Adipocyte (in vitro differentiated cells): ENCODE results near the gene PLAC8L1.
"Not testable (repeated sequence)": the region's sequence is repeated elsewhere in the genome, so short reads cannot be mapped to it uniquely, and the experiment has no call there.

Source experiments
- DNase-seq: peaks from one replicate; pipeline ENCODE4 v3.0.0-alpha.2; 2015; ENCODE audit warnings: low read depth
- H3K27me3 ChIP-seq: replicated peaks from 2 replicates; pipeline ENCODE4 v1.7.0; 2013; ENCODE audit warnings: mild to moderate bottlenecking, low read length, moderate library complexity; ENCODE audit not compliant: control insufficient read depth, insufficient read depth
- H3K36me3 ChIP-seq: 2 replicates; pipeline ENCODE4 v1.7.0; 2013; ENCODE audit warnings: low read length, mild to moderate bottlenecking, moderate library complexity; ENCODE audit not compliant: control insufficient read depth, insufficient read depth, severe bottlenecking
- H3K4me1 ChIP-seq: 2 replicates; pipeline ENCODE4 v1.7.0; 2013; ENCODE audit warnings: mild to moderate bottlenecking, low read length, moderate library complexity; ENCODE audit not compliant: control insufficient read depth, insufficient read depth
- H3K4me3 ChIP-seq: 2 replicates; pipeline ENCODE4 v1.7.0; 2013; ENCODE audit warnings: mild to moderate bottlenecking, low read length, moderate library complexity
- H3K9ac ChIP-seq: 2 replicates; pipeline ENCODE4 v1.7.0; 2013; ENCODE audit warnings: mild to moderate bottlenecking, low read length, moderate library complexity
- H3K9me3 ChIP-seq: 2 replicates; pipeline ENCODE4 v1.7.0; 2013; ENCODE audit warnings: mild to moderate bottlenecking, low read length, moderate library complexity; ENCODE audit not compliant: control insufficient read depth

Gene PLAC8L1

DNA sequence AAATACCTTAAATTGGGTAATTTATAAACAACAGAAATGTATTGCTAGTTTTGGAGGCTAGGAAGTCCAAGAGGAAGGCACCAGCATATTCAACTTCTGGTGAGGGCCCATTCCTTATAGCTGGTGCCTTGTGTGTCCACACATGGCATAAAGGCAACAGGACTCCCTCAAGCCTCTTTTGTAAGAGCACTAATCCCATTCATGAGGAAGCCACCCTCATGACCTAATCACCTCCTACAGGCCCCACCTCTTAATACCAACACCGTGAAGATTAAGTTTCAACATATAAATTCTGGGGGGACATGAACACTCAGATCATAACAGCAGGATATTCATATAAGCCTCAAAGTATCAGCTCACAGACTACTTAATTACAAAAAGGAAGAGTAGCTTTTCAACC is 4.0 kb upstream of the PLAC8L1 start:
- Histone ChIP-seq H3K9ac (no peak overlapping the region), H3K4me1 (peaks cover under 1% of the 10 kb centered on the region), H3K27me3 (no peaks in the 10 kb centered on the region), H3K36me3 (peaks cover 43% of the 10 kb centered on the region), H3K4me3 (no peak overlapping the region), H3K9me3 (no peaks in the 10 kb centered on the region)
- no peak for DNase-seq

DNA sequence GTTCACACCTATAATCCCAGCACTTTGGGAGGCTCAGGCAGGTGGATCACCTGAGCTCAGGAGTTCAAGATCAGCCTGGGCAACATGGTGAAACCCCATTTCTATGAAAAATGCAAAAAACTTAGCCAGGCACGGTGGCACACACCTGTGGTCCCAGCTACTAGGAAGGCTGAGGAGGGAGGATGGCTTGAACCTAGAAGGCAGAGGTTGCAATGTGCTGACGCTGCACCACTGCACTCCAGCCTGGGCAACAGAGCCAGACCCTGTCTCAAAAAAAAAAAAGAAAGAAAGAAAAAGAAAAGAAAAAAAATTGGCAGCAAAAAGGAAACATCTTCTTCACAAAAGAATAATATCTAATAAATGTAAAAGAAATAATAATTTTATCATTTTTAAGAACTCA is 3.5 kb upstream of the PLAC8L1 start:
- H3K4me3 ChIP-seq, H3K9me3 ChIP-seq, H3K9ac ChIP-seq, H3K27me3 ChIP-seq, H3K4me1 ChIP-seq, DNase-seq: not testable (repeated sequence)
- peaks cover 39% of the 10 kb centered on the region for H3K36me3 ChIP-seq

DNA sequence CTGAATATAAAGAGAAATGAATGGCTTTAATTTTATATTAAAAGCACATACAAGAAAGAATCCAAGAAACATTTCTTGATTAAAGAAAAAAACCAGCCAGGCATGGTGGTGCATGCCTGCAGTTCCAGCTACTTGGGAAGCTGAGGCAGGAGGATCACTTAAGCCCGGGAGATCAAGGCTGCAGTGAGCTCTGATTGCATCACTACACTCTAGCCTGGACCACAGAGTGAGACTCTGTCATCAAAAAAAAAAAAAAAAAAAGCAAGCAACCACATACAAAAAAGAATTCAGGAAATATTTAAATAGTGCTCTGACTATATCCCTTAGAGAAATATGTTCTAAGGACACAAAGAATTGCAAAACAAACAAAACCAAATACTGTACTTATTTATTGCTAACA is 2.5 kb upstream of the PLAC8L1 start:
- DNase-seq: peak; percentile 72
- Histone ChIP-seq H3K4me1 (peaks cover 7% of the 10 kb centered on the region), H3K9ac (no peak overlapping the region), H3K9me3 (no peaks in the 10 kb centered on the region), H3K27me3 (no peaks in the 10 kb centered on the region), H3K36me3 (peaks cover 29% of the 10 kb centered on the region), H3K4me3 (no peak overlapping the region)

DNA sequence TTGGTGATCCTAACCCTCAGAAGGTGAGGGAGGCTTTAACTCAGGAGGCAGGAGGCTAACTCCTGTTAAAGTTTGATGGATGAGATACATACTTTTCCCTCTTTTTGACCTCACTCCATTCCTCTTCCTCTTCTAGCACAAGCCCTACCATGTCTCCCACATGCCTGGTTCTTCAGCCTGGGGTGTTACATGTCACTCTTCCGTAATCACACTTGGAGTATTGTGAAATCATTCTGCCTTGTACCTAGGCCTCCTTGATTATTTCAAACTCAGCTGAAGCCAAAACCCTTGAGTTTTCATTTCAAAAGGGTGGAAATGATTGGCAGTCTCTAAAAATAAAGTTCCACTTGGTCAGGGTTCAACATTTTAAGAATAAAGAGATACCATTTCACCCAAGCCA is 1.8 kb downstream of the PLAC8L1 start:
- H3K9me3 ChIP-seq: no peaks in the 10 kb centered on the region
- peaks cover 7% of the 10 kb centered on the region for H3K4me1 ChIP-seq
- no peak overlapping the region for H3K9ac ChIP-seq
- H3K36me3 ChIP-seq: peaks cover 7% of the 10 kb centered on the region
- no peaks in the 10 kb centered on the region for H3K27me3 ChIP-seq
- DNase-seq: peak; percentile 35
- no peak overlapping the region for H3K4me3 ChIP-seq

DNA sequence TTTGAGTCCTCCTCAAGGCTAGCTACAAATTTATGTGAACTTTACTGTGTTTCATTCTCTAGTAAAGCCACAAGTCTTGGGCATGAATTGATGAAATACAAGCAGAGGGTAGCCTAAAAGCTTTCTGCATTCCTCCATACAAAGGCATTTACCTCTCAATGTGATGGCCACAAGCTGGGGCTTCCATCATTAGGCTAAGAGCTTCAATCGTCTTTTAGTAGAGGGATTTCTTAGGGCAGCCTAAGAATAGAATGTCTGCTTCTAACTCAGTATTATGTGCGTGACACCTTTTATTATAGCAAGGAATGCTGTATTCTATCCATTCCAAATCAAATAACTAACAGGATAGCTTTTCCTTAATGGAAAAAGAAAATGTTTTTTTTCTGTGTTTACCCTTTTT is 3.7 kb downstream of the PLAC8L1 start:
- no peak overlapping the region for H3K9ac ChIP-seq
- DNase-seq: no peak

DNA sequence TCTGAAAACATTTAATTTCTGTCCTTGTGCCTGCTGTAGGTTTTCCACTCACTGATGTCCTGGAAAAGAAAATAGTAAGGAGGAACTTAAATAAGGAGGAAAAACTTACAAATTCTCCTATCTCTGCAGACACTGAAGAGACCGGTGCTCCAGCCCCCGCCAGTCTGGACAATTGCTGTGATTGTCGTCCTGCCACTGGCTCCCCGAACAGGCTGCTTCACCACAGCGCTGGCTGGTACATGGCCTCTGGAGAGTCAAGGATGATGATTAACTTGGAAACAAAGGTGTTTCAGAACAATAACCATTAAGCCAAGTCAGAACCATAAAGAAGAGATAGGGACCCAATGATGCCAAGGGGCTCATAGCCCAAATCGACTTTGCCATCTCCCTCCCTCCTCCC is 7.3 kb downstream of the PLAC8L1 start:
- no peaks in the 10 kb centered on the region for H3K27me3 ChIP-seq
- peaks cover 6% of the 10 kb centered on the region for H3K4me1 ChIP-seq
- H3K9me3 ChIP-seq: no peaks in the 10 kb centered on the region
- H3K36me3 ChIP-seq: no peaks in the 10 kb centered on the region
- no peak overlapping the region for H3K9ac ChIP-seq
- no peak for DNase-seq
- no peak overlapping the region for H3K4me3 ChIP-seq

More for the DNA sequence above, 3.7 kb downstream of the PLAC8L1 start:
- H3K4me1 ChIP-seq: peaks cover 13% of the 10 kb centered on the region
- no peaks in the 10 kb centered on the region for H3K9me3 ChIP-seq
- no peaks in the 10 kb centered on the region for H3K27me3 ChIP-seq
- H3K36me3 ChIP-seq: peaks cover 7% of the 10 kb centered on the region
- H3K4me3 ChIP-seq: no peak overlapping the region

DNA sequence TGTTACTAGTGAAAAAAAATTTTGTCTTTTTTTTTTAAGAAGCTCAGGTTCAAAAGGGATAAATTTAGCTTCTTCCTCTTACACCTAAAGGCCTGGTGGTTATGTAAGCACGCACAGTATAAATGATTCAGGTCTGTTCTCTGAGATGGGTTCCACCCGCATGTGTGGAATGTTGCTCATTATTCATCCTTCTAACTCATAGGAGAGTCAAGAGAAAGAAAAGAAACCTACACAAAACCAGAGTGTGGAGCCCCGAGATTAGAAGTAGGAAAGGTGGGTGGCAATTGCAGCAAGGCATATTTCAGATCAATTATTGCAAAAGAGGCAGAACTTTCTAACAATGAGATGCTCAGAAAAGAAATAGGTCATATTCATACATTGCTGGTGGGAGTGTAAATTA is 13.5 kb downstream of the PLAC8L1 start:
- Histone ChIP-seq H3K4me1 (no peaks in the 10 kb centered on the region), H3K4me3 (no peak overlapping the region), H3K9ac (no peak overlapping the region), H3K9me3 (no peaks in the 10 kb centered on the region), H3K36me3 (no peaks in the 10 kb centered on the region), H3K27me3 (no peaks in the 10 kb centered on the region)
- peak; percentile 6 for DNase-seq

DNA sequence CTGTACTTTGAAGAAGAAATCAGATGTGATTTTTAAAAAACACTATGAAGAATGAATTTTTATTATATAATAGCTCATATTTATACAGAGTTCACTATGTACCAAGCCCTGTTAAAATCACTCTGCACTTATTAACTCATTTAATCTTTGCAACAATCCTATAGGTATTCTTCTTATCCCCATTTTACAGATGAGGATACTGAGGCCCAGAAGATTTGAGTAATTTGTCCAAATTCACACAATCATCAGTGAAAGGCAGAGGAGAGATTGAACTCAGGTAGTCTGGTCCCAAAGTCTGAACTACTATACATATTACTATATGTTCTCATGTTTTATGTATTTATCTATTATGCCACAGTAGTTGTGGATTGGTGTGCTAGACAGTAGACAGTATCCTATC is 16.1 kb downstream of the PLAC8L1 start:
- H3K9me3 ChIP-seq: no peaks in the 10 kb centered on the region
- H3K27me3 ChIP-seq: no peaks in the 10 kb centered on the region
- no peak for DNase-seq
- no peak overlapping the region for H3K4me3 ChIP-seq
- H3K36me3 ChIP-seq: no peaks in the 10 kb centered on the region
- no peak overlapping the region for H3K9ac ChIP-seq
- H3K4me1 ChIP-seq: no peaks in the 10 kb centered on the region

DNA sequence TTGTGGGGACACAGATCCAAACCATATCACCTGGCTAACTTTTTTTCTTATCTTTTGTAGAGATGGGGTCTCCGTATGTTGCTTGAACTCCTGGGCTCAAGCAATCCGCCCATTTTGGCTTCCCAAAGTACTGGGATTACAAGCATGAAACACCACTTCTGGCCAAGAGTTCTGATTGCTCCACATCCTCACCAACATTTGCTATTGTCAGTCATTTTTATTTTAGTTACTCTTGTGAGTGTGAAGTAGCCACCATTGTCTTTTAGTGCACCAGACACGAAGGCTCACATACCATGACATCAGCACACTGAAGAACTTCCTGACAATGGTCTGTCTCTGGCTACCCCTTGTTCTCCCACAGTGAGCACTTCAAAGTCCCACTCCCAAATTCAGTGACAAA is 17.3 kb downstream of the PLAC8L1 start:
- no peak for DNase-seq
- Histone ChIP-seq H3K4me3 (no peak overlapping the region), H3K36me3 (no peaks in the 10 kb centered on the region), H3K4me1 (no peaks in the 10 kb centered on the region), H3K9me3 (no peaks in the 10 kb centered on the region), H3K9ac (no peak overlapping the region), H3K27me3 (no peaks in the 10 kb centered on the region)

DNA sequence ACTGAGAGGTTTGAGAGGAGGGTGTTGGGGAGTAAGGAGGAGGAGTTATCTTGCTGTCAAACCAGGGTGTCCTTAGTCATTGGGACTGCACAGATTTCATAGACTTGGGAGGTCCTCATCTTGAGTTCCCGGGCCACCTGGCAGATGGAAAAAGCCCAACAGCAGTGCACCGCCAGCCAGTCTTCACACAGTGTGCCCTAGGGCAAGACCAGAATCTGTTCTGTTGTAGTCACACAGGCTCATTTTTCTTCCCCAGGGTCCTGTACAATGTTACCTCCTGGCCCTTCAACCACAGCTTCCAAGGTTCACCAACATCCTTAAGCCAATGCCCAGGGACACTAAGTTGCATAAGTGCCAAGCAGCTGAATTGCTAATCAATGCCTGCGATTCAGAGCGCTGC is 21.0 kb downstream of the PLAC8L1 start:
- Histone ChIP-seq H3K36me3 (no peaks in the 10 kb centered on the region), H3K4me1 (peaks cover 8% of the 10 kb centered on the region), H3K4me3 (no peak overlapping the region), H3K27me3 (no peaks in the 10 kb centered on the region), H3K9ac (no peak overlapping the region), H3K9me3 (no peaks in the 10 kb centered on the region)
- DNase-seq: no peak

DNA sequence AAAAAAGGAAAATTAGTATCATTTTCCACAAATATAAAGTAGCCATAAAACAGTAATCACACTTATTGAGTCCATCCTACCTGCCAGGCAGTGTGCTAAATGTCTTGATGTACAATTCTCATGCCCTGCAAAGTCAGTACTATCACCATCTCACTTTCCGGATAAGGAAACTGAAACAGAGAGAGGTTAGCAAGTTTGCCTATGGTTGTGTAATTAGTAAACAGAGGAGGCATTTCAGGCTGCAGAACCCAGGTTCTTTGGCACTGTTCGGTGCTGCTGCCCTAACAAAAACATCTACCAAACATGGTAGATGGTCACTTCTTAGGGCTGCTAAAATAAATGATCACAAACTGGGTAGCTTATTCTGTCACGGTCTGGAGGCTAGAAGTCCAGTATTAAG is 22.6 kb downstream of the PLAC8L1 start:
- no peaks in the 10 kb centered on the region for H3K9me3 ChIP-seq
- H3K4me3 ChIP-seq: no peak overlapping the region
- no peaks in the 10 kb centered on the region for H3K36me3 ChIP-seq
- no peaks in the 10 kb centered on the region for H3K27me3 ChIP-seq
- no peak for DNase-seq
- no peak overlapping the region for H3K9ac ChIP-seq
- peaks cover 8% of the 10 kb centered on the region for H3K4me1 ChIP-seq

DNA sequence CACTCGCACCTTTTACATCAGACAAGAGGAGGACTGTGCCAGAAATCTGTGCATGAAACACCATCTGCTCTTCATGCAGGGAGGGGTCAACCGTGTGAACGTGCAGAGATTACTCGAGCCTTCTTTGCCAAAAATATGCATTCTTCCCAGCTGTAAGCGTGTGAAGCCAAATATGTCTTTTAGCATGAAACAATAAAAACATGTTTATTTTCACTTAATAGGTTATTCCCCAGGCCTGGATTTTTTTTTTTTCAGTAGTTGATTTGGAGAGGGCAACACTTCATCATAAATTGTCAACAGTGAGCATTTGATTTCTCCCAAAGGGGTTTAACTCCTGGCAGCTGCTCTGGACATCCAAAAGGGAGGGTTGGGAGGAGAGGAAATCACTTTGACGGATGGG is 23.8 kb downstream of the PLAC8L1 start:
- Histone ChIP-seq H3K9ac (no peak overlapping the region), H3K36me3 (no peaks in the 10 kb centered on the region), H3K4me1 (peaks cover 8% of the 10 kb centered on the region), H3K4me3 (no peak overlapping the region), H3K27me3 (peaks cover 6% of the 10 kb centered on the region), H3K9me3 (no peaks in the 10 kb centered on the region)
- no peak for DNase-seq
